ENCODE data around the gene VASH1. TPM values are rescaled to one million over a fixed set of nuclear protein-coding genes. Genes with fewer than 3 reads are reported as not detected.

VASH1 gene
- total and polyA plus RNA-seq, 2 of the 13 experiments (the other 11 are each of a cell fraction or from before 2014, with no cell fraction given) = 0.11 to 0.24 TPM

- TF ChIP-seq ATF6 (CRISPR knock-in tag; conservative IDR thresholded peaks at IDR 0.05) (no peak), ATF2 (CRISPR knock-in tag; IDR thresholded peaks at IDR 0.05) (no peak), KAT7 (CRISPR knock-in tag; IDR thresholded peaks at IDR 0.05; ENCODE audit: borderline replicate concordance) (no peak), TRAFD1 (CRISPR knock-in tag; IDR thresholded peaks at IDR 0.05; ENCODE audit: borderline replicate concordance) (no peak), FOXP4 (CRISPR knock-in tag; IDR thresholded peaks at IDR 0.05) (peak; percentile 57), HMGXB4 (CRISPR knock-in tag; IDR thresholded peaks at IDR 0.05; ENCODE audit: borderline replicate concordance in 1 of 2, low read depth in 1 of 2) (0 out of 4 replicates have a peak, but pooled peaks of 1 of the 2 experiments have one; percentile 28), WIZ (CRISPR knock-in tag; IDR thresholded peaks at IDR 0.05) (no peak), HOXD1 (CRISPR knock-in tag; IDR thresholded peaks at IDR 0.05) (no peak), PHF5A (CRISPR knock-in tag; IDR thresholded peaks at IDR 0.05; ENCODE audit: low read depth, unreplicated experiment) (no peak), SOX6 (IDR thresholded peaks at IDR 0.05) (no peak), SOX6 (CRISPR knock-in tag; IDR thresholded peaks at IDR 0.05) (peak; percentile 89), ZNF563 (CRISPR knock-in tag; IDR thresholded peaks at IDR 0.05) (no peak), SP5 (CRISPR knock-in tag; IDR thresholded peaks at IDR 0.05; ENCODE audit: borderline replicate concordance, low read depth) (0 out of 2 replicates have a peak, but pooled peaks have one; percentile 13), TEAD2 (CRISPR knock-in tag; IDR thresholded peaks at IDR 0.05) (no peak), ZNF775 (CRISPR knock-in tag; IDR thresholded peaks at IDR 0.05; ENCODE audit: borderline replicate concordance) (no peak), RFX3 (CRISPR knock-in tag; IDR thresholded peaks at IDR 0.05) (no peak), ELF3 (CRISPR knock-in tag; IDR thresholded peaks at IDR 0.05) (peak; percentile 35; the same call in 1 of the 2 replicates), ZNF205 (CRISPR knock-in tag; IDR thresholded peaks at IDR 0.05) (no peak), ELF4 (CRISPR knock-in tag; IDR thresholded peaks at IDR 0.05; ENCODE audit: borderline replicate concordance) (no peak), AHR (CRISPR knock-in tag; IDR thresholded peaks at IDR 0.05) (no peak)
Observed at GRCh38 chr14:76829650-76830421, 68.6 kb downstream of the VASH1 start (continued).
